OCI-LY7 (cell line): ENCODE data around the gene SELENOI. TPM values are rescaled to one million over a fixed set of nuclear protein-coding genes. Genes with fewer than 3 reads are reported as not detected.

Experiments used
- BruUV-seq: library from RNA; stranded (reverse); fragments of 400-500 nt; replicated peaks from 2 replicates; lab custom pipeline; 2021; lab: Mats Ljungman, UMichigan
- CTCF ChIA-PET: fragments of 300-600 bp; sonication (Branson Sonifier 250); formaldehyde crosslinking; loops from one replicate; lab custom pipeline; 2022; ENCODE audit warnings: antibody characterized with exemption; ENCODE audit not compliant: unreplicated experiment; lab: Charles Lee
- POLR2A ChIA-PET: fragments of 300-600 bp; sonication (Branson Sonifier 250); formaldehyde crosslinking; loops from one replicate; lab custom pipeline; 2022; ENCODE audit warnings: antibody characterized with exemption; lab: Charles Lee
- DNase-seq: peaks from one replicate; pipeline ENCODE4 v3.0.0-alpha.2; 2015; ENCODE audit warnings: low spot score
- H2AFZ ChIP-seq: fragments of 200-600 bp; sonication (generic), shearing (Covaris generic); 2 replicates; pipeline ENCODE4 v1.6.1; 2014; ENCODE audit warnings: mild to moderate bottlenecking, antibody characterized with exemption, low read length, moderate library complexity
- H3K27ac ChIP-seq: fragments of 200-600 bp; sonication (generic); 2 replicates; pipeline ENCODE4 v1.5.1; 2014; ENCODE audit warnings: mixed run types, low read depth, mild to moderate bottlenecking, moderate library complexity, low read length, inconsistent platforms; ENCODE audit not compliant: poor library complexity, severe bottlenecking
- H3K36me3 ChIP-seq: fragments of 200-600 bp; sonication (generic); 2 replicates; pipeline ENCODE4 v1.6.1; 2014; ENCODE audit warnings: mild to moderate bottlenecking, antibody characterized with exemption, low read length, moderate library complexity, mixed read lengths; ENCODE audit not compliant: insufficient read depth
- H3K4me1 ChIP-seq: fragments of 200-600 bp; sonication (generic); 2 replicates; pipeline ENCODE4 v1.5.1; 2014; ENCODE audit warnings: mild to moderate bottlenecking, low read length; ENCODE audit not compliant: insufficient read depth, poor library complexity, severe bottlenecking
- H3K4me2 ChIP-seq: fragments of 200-600 bp; sonication (generic); 2 replicates; pipeline ENCODE4 v1.6.1; 2014; ENCODE audit warnings: mild to moderate bottlenecking, low read length
- H3K4me3 ChIP-seq: fragments of 200-600 bp; sonication (generic); 2 replicates; pipeline ENCODE4 v1.5.1; 2014; ENCODE audit warnings: mild to moderate bottlenecking, low read depth, low read length; ENCODE audit not compliant: poor library complexity, severe bottlenecking
- H3K79me2 ChIP-seq: fragments of 200-600 bp; sonication (generic); 2 replicates; pipeline ENCODE4 v1.6.1; 2016; ENCODE audit warnings: low read depth, mild to moderate bottlenecking, low read length, moderate library complexity, mixed read lengths; ENCODE audit not compliant: insufficient read depth
- H3K9me2 ChIP-seq: fragments of 200-600 bp; sonication (generic); 2 replicates; pipeline ENCODE4 v1.6.1; 2016; ENCODE audit warnings: mild to moderate bottlenecking, low read length, mixed read lengths; ENCODE audit not compliant: insufficient read depth
- H3K9me3 ChIP-seq: fragments of 200-600 bp; sonication (generic); 2 replicates; pipeline ENCODE4 v1.6.1; 2014; ENCODE audit warnings: mild to moderate bottlenecking, mixed run types, low read length, mixed read lengths
- H4K20me1 ChIP-seq: fragments of 200-600 bp; sonication (generic); 2 replicates; pipeline ENCODE4 v1.6.1; 2014; ENCODE audit warnings: mild to moderate bottlenecking, antibody characterized with exemption, low read length, moderate library complexity, mixed read lengths; ENCODE audit not compliant: insufficient read depth
- CTCF ChIP-seq: fragments of 200-600 bp; sonication (generic); conservative IDR thresholded peaks from 2 replicates; pipeline ENCODE4 v1.5.1; 2014; ENCODE audit warnings: mild to moderate bottlenecking, antibody characterized with exemption, low read length, moderate library complexity, mixed read lengths
- EZH2phosphoT487 ChIP-seq: fragments of 200-600 bp; sonication (generic); IDR thresholded peaks from 2 replicates; pipeline ENCODE4 v1.6.1; 2018; ENCODE audit warnings: low read depth, borderline replicate concordance, mild to moderate bottlenecking, mixed run types, antibody characterized with exemption, low read length, moderate library complexity, mixed read lengths
- intact Hi-C: fragments of 100-400 bp; cut with micrococcal nuclease; formaldehyde crosslinking; loops from one replicate; pipeline ENCODE4 v1.10.0; 2022; ENCODE audit not compliant: unreplicated experiment
- total RNA-seq, 2 experiments: library from RNA; depleted of rRNA in 1 of 2; stranded (reverse); fragments of >200 nt in 1 of 2; shearing (Covaris generic) in 1 of 2; gene quantifications; 2 replicates each; pipeline ENCODE4 v1.2.3, GENCODE V29; 2014 to 2022

Gene SELENOI
- total RNA-seq, 2 experiments from 2014 or later: 29.0 to 53.1 TPM

DNA sequence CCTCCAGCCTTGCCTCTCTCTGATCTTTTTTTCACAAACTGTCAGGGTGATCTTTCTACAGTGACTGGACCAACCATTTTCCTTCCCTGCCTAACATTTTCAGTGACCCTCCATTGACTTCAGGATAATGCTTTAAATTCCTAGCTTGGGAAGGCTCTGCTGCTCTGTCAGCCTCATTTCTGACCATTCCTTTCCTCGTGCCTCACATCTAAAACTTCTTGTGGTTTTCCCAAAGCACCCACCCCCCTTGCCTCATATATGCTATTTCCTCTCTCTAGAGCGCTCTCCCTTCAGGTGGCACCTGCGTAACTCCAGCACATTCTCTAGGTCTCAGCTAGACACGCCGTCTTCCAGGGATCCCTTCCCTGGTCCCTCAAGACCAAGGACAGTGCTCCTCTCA lies 93.0 kb downstream of the SELENOI start:
- BruUV-seq: no TSS peak
- Histone ChIP-seq H3K9me3 (no peaks in the 10 kb centered on the region), H2AFZ (no peak overlapping the region), H3K4me3 (no peak overlapping the region), H3K27ac (no peak overlapping the region), H3K4me1 (no peaks in the 10 kb centered on the region), H3K36me3 (no peaks in the 10 kb centered on the region), H4K20me1 (no peaks in the 10 kb centered on the region), H3K79me2 (no peaks in the 10 kb centered on the region), H3K4me2 (no peak overlapping the region), H3K9me2 (no peaks in the 10 kb centered on the region)
- DNase-seq: no peak
- CTCF ChIA-PET: no interaction called here
- TF ChIP-seq EZH2phosphoT487: no peak
- no peak for TF ChIP-seq CTCF
- POLR2A ChIA-PET: interaction anchor here (0.6 kb wide), 1 partner anchor 86 kb away, joined by 4 read pairs; no protein-coding TSS in a partner anchor
- intact Hi-C loops: no loop called here

GRCh38 chr2:26442301-26442700 lies 96.4 kb downstream of the SELENOI start:
- POLR2A ChIA-PET: interaction anchor here (0.6 kb wide), 1 partner anchor 12 kb away, joined by 4 read pairs; no protein-coding TSS in a partner anchor
- DNase-seq: no peak
- no peaks in the 10 kb centered on the region for H4K20me1 ChIP-seq
- H3K9me3 ChIP-seq: no peaks in the 10 kb centered on the region
- H3K36me3 ChIP-seq: no peaks in the 10 kb centered on the region
- no peak overlapping the region for H3K4me3 ChIP-seq
- no TSS peak for BruUV-seq
- CTCF ChIA-PET: no interaction called here
- TF ChIP-seq CTCF (no peak), EZH2phosphoT487 (no peak)
- no peak overlapping the region for H2AFZ ChIP-seq
- no peaks in the 10 kb centered on the region for H3K9me2 ChIP-seq
- no peaks in the 10 kb centered on the region for H3K79me2 ChIP-seq
- no peaks in the 10 kb centered on the region for H3K4me1 ChIP-seq
- H3K4me2 ChIP-seq: no peak overlapping the region
- intact Hi-C loops: no loop called here
- H3K27ac ChIP-seq: no peak overlapping the region

DNA sequence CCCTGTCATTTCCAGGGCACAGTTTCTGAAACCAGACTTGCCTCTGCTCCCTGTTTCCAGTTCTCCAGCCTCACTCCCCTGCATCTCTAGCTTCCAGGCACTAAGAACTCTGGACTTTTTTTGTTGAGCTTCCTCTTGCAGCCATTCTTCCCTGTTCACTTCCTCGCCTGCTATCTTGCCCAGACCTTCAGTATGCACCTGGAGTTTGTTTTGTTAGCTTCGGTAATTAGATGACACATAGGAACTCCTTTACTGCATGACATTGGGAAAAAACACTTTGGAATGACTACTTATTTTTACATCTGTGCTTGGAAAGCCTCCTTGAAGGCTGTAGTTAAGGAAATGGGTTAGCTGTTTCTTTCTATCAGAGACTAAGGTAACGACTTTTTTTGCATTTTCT lies 96.8 kb downstream of the SELENOI start:
- no peaks in the 10 kb centered on the region for H3K36me3 ChIP-seq
- no peaks in the 10 kb centered on the region for H4K20me1 ChIP-seq
- H3K9me3 ChIP-seq: no peaks in the 10 kb centered on the region
- no peaks in the 10 kb centered on the region for H3K79me2 ChIP-seq
- CTCF ChIA-PET: no interaction called here
- no peaks in the 10 kb centered on the region for H3K9me2 ChIP-seq
- DNase-seq: no peak
- POLR2A ChIA-PET: interaction anchor here (0.6 kb wide), 1 partner anchor 12 kb away, joined by 4 read pairs; no protein-coding TSS in a partner anchor
- intact Hi-C loops: no loop called here
- no TSS peak for BruUV-seq
- no peak overlapping the region for H3K27ac ChIP-seq
- H3K4me3 ChIP-seq: no peak overlapping the region
- no peak overlapping the region for H3K4me2 ChIP-seq
- no peaks in the 10 kb centered on the region for H3K4me1 ChIP-seq
- H2AFZ ChIP-seq: no peak overlapping the region
- no peak for TF ChIP-seq CTCF
- TF ChIP-seq EZH2phosphoT487: no peak
